ENCODE results near the gene GPC3.

- TF ChIP-seq CTCF (IDR thresholded peaks at IDR 0.05): no peak
- TF ChIP-seq POLR2A (IDR thresholded peaks at IDR 0.05): no peak
- TF ChIP-seq EP300 (IDR thresholded peaks at IDR 0.05): no peak
Measured at GRCh38 chrX:133918361-133918771, 67.0 kb downstream of the GPC3 start.

Measured in stomach (tissue), 4 donors.